ENCODE measurements around the gene WBP2.
"Not testable (repeated sequence)": the region's sequence is repeated elsewhere in the genome, so short reads cannot be mapped to it uniquely, and the experiment has no call there.

The WBP2 gene

GRCh38 chr17:75813081-75814020 lies 41.8 kb downstream of the WBP2 start:
- DNase-seq (ENCODE audit: low spot score), result no peak

- DNase-seq (ENCODE audit: low spot score), result no peak
Observed at GRCh38 chr17:75812096-75813013, 42.8 kb downstream of the WBP2 start.

GRCh38 chr17:75811174-75811573 lies 44.0 kb downstream of the WBP2 start:
- DNase-seq (ENCODE audit: low spot score), result no peak

GRCh38 chr17:75810756-75811155 lies 44.4 kb downstream of the WBP2 start:
- not testable (repeated sequence) for DNase-seq (ENCODE audit: low spot score)

- DNase-seq (ENCODE audit: low spot score), result no peak
Observed at GRCh38 chr17:75810216-75810615, 44.9 kb downstream of the WBP2 start.

GRCh38 chr17:75809631-75810111 lies 45.5 kb downstream of the WBP2 start:
- DNase-seq (ENCODE audit: low spot score), result no peak

- DNase-seq (ENCODE audit: low spot score), result no peak
Observed at GRCh38 chr17:75808905-75809621, 46.1 kb downstream of the WBP2 start.

- DNase-seq (ENCODE audit: low spot score), result no peak
Observed at GRCh38 chr17:75808549-75808904, 46.6 kb downstream of the WBP2 start.

- no peak for DNase-seq (ENCODE audit: low spot score)
Observed at GRCh38 chr17:75807861-75808260, 47.3 kb downstream of the WBP2 start.

- DNase-seq (ENCODE audit: low spot score), result no peak
Observed at GRCh38 chr17:75806822-75807500, 48.2 kb downstream of the WBP2 start.

- no peak for DNase-seq (ENCODE audit: low spot score)
Observed at GRCh38 chr17:75803883-75804282, 51.3 kb downstream of the WBP2 start.

- DNase-seq (ENCODE audit: low spot score), result no peak
Observed at GRCh38 chr17:75799402-75799801, 55.7 kb downstream of the WBP2 start.

- no peak for DNase-seq (ENCODE audit: low spot score)
Observed at GRCh38 chr17:75795820-75796607, 59.1 kb downstream of the WBP2 start.

All from globus pallidus (tissue), 1 donor.